HG02938 (cell line): Measurements from ENCODE around the gene ADAMTS17.

Experiments used
- ATAC-seq: cut with Tn5 transposase; IDR thresholded peaks from one replicate; pipeline ENCODE4 v1.9.1; 2021; ENCODE audit warnings: mild to moderate bottlenecking, moderate library complexity; ENCODE audit not compliant: unreplicated experiment

ADAMTS17 gene

DNA sequence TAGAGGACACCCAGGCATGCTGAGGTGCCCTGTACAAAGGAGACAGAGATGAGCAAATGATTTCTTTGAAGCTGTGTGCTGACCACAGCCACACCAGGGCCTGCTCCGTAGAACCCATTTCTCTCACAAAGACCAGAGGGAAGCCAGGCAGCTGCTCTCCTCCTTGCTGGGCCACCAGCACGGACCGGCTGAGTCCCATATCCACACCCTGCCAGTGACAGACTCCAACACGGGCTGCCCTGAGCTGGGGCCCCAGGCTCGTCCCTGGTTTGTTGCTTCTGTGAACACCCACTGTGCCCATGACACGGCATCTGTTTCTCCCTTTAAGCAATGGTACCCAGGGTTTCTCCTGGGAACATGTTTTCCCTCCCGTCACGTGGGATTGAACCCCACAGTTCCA is 284.5 kb downstream of the ADAMTS17 start:
- no peak for ATAC-seq

DNA sequence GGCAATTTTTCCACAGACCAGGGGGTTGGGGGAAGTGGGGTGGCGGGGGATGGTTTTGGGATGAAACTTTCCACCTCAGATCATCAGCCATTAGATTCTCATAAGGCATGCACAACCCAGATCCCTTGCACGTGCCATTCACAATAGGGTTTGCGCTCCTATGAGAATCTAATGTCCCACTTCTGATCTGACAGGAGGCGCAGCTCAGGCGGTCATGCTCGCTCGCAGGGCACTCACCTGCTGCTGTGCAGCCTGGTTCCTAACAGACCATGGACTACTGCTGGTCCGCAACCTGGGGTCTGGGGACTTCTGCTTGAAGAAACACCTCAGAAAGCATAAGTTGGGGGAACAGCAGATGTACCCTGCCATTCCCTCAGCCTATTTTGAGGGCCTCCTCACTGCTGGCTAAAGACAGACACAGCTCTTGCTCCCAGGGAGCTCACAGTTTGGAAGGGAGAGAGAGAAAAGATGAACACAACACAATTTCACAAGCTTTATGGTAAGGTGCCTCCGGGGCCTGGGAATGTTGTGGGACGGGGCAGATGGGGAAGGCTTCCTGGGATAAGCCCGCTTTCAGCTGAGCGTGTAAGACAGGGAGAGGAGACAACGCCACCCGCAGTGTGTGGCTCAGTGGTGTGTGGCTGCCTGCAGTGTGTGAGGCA is 285.2 kb downstream of the ADAMTS17 start:
- ATAC-seq: no peak

DNA sequence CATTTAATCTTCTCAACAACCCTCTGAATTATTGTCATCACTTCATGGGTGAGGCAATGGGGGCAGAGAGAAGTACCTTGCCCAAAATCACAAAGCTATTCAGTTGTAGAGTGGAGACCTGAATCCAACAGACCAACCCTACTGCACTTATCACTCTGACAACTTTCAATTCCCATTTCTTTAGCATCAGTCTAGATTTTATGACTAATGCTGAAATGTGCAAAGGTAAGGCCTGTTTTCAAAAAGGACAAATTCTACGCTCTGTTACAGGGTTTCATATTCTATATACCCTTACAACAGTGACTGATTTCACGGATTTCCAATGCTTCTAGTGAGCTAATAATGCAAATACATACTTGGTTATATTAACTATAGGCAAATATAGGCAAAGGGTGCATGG is 286.0 kb downstream of the ADAMTS17 start:
- no peak for ATAC-seq

DNA sequence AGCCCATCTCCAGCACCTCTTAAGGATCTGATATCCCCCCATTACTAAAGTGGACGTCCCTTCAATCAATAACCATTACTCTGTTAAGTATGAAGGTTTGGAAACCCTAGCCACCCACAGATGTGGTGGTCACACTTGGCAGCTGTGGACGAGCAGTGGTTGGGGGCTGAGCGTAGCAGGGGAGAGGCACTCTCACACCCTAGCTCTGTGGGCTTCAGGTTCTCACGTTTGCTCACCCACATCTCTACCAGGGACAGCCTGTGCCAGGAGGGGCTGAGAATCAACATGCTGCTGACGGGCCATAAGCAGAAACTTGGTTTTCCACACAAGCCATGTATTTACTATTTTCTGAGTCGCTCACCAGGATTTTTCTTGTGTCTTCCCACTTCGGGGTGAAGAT is 287.2 kb downstream of the ADAMTS17 start:
- no peak for ATAC-seq

DNA sequence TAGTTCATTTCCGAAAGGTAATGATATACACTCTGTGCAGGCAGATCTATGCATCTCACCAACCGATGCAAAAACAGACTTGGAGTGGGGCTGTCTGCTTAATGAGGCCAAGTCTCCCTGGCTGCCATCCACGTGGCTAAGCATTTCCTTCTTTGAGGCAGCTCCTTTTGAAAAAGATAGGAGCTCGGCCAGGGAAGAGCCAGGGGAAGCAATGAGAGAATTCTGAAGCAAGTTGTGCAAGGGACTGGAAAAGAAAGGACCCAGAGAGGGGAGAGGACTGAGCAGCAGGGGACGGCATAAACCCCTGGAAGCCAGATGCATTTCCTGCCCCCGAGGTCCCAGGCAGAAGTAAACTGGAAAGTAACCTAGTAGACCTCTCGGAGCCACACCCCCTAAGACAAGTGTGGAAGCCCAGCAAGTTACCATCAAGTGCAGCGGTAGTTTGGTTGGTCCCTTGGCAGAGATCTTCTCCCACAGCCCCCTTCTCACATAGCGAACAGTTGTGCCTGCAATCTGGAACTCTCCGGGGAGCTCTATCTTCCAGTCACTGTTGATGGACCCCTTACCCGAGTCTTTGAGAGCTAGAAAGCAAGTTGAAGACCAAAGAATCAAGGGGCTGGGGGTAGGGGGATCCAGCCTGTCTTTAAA is 288.2 kb downstream of the ADAMTS17 start:
- no peak for ATAC-seq

DNA sequence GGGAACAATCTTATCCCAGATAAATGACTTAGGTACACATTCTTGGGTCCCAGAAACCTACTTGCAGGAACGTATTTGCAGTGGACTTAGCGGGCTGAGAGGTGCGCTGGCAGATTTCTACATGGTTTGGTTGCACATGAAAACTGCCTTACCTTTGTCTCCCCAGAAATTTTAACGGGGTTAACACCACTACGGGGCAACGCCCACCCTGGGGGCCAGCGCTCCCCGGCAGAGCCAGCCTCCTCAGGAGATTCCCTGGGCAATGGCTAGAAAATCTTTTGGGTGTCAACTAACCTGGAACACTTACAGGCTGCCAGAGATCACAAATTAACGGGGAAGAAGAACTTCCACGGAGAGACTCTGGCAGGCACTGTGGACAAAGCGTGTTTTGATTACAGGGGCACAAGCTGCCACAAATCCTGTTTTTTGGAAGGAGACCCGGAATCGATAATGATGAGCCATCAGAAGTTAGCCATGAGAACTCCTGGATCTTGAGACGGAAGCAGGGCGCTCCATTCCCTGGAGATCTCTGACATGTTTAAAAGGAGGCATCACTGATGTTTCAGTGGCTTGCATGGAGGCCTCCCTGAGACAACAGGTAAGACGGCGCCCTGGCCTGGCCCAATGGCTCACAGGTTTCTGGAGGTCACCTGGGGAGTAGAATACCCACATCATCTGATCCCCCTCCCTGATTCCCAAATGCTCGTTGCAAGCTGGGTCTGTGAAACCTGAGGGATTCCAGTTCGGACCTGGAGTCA is 288.9 kb downstream of the ADAMTS17 start:
- no peak for ATAC-seq

DNA sequence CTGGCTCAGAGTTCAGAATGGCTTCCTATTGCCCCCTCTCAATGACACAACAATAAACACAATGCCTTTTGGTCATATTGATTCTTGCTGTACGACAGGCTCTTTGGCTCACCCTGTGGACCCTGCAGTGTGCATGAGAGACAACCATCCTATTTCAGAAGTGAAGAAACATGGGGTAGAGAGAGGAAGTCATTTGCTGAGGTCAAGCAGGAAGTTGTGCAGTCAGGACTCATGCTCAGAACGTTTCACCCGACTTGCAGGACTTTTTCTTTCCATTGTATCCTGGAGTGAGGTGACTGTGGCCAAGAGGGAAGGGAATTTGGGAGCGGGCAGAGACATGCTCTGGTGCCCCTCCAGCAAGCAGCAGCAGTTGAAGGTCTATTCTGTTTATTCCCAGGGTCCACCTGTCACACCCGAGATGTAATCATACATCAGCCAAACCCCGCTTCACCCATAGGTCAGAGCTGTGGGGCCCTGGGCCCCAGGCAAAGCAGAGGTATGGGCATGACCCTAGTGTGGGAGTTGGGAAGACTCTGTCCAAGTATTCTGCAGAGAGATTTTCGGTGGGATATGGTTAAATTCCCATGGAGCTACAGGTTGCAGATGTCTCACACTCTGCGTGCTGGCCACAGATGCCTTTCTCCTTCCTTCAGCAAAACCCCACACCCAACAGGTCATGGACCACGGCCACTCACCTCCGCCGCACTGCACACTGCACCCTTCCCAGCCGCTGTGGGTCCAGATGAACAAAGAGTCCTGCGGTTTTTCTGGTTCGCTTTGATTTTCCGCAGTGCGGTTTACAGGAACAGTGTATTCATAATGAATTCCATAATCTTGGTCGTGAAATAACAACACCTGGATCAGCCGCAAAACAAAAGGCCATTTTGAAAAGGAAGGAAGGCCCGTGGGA is 290.6 kb downstream of the ADAMTS17 start:
- no peak for ATAC-seq

DNA sequence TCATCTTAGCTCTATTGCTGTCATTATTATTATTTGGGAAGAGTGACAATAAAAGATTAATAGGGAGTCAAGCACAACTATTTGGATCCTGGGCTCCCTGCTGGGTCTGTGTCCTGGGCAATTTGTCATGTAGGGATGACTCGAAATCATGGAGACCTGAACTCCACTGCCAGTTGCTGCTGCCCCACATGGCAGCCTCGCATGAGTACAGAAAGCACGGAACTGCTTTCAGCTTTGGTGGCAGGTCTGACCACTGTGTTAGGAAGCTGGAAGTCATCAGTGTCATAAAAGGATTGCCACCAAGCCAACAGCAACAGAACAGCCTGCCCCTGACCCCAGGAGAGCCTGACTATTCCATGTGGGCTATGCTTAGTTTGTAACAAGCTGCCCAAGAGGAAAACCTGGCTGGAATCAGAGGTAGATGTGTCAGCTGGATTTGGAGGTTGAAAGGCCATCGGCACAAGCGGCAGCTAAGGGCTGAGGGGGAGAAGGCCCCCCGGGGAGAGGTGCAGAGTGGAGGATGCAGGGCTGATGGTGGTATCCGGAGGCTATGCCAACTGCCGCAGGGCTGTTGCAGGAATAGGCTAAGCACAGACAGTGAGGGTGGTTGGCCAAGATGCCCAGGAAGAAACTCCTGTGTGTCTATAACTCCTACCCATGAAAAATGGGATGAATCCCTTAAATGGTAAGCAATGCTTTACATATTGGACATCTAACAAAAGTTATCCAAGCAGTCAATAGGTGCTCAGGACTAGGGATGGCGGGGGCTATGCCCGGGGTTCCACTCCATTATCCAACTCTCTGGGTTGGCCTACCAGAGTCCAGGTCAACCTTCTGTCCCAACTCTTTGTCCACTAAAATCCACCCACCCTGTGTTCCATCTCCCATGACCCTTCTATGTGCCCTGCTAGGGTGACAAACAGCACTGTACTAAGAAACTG is 291.6 kb downstream of the ADAMTS17 start:
- ATAC-seq: no peak

DNA sequence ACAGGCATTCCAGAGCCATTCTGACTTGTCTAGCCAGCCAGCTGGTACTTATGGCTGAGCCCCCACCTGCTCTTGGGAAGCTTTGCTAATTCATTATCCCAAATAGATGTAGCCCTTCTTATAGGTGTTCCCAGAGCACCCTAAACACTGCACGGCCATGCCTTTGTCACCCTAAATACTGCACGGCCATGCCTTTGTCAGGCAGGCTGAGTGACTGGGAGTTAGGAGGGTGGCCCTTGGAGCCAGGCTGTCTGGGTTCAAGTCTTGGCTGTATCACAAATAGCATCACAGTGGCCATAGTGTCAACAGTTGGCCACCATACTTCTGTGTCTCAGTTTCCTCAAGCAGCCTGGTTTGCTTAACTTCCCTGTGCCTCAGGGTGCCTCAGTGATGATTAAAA is 292.3 kb downstream of the ADAMTS17 start:
- ATAC-seq: no peak

DNA sequence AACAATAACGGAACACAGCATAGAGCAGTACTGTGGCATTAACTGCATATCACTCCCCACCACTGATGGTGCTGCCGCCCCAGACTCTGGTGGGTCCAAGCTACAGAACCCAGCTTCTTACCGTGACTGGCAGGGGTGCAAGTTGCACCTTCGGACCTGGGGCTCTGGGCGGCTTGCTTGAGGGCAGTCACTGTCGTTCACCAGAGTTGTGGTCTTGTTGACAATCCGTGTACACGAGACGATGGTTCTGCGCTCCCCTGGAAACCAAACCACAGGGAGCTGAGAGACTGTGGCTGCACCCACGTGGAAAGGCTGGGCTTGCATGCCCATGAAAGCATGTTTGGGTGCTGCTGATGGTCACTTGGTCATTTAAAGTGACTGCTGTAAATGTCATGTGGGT is 293.0 kb downstream of the ADAMTS17 start:
- no peak for ATAC-seq

DNA sequence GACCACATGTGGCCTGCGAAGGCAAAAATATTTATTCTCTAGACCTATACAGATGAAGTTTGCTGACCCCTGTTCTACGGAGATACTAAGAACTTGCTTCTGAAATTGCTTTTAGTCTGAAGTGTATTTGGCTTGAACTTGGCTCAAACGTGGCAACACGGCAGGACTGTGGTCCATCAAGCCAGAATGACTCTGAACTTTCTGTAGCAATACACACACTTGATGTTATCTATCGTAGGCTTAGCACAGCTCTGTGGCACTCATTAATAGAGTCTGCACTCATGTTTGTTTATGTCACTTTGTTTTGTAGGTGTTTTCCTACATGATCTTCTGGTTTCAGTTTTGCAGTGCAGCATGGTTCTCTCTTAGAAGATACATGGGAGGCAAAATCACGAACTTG is 298.1 kb downstream of the ADAMTS17 start:
- no peak for ATAC-seq

DNA sequence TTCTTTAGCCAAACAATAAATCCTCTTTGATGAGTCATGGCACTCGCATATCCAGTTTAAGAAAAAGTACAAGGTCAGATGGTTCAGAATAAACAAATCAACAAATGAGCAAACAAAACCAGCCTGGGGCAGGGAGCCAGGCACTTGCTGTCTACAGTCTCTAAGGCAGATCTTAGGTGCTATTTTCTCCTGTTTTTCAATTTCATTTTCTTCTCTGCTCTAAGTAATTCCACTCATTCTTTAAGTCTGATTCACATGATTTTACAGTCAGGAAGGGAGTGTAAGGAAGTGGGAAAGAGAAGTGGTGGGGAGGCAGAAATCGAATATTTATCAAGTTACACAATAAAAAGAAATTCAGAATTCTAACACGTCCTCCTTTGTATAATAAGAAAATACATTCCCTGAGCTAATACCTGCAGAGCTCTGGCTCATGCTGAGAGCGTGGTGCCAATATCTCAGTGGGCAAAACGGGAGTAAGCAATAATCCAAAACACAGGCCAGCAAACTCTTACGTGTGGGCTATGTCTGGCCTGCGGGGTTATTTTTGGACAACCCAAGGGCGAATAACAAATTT is 298.6 kb downstream of the ADAMTS17 start:
- no peak for ATAC-seq

DNA sequence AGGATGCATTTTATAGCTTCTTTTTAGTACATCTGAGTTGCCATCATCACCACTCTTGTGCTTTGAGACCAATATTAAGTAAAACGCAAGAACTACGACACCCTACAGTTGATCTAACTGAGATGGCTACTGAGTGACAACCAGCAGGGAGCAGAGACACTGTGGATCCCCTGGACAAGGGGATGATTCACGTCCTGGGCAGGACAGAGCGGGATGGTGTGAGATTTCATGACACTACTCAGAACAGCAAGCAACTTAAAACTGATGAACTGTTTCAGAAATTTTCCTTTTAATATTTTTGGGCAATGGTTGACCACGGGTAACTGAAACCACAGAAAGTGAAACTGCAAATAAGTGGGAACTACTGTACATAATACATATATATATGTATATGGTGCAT is 299.2 kb downstream of the ADAMTS17 start:
- no peak for ATAC-seq

DNA sequence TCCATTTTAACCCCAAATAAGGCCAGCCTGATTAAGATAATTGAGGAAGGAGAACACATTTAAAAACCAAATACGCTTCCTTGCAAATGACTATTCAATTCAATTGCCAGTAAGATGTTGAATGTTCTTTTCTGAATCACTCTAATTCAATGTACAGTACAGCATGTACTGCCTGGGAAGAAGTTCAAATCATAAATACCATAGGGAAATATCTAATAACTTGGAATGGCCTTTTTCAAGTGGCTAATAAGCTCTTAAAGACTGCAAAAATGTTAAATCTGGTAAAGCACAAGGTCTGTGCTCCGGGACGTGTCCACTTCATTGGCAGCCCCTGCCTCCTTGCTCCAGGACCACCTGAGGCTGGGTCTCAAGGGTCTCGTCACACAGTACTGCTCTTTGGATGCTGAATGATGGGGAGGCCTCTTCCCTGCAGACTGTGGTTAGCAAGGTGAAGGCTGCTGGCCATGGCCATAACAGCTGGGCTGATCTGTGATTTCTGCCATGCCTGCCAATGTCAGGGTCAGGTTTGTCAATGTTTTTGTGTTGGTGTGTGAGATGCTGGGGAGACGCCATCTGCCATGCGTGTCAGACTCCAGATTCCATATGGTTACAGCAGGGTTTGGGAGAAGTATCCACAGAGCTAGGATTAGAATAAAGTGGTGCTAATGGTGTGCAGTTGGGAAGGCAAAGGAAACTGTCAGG is 300.5 kb downstream of the ADAMTS17 start:
- no peak for ATAC-seq

DNA sequence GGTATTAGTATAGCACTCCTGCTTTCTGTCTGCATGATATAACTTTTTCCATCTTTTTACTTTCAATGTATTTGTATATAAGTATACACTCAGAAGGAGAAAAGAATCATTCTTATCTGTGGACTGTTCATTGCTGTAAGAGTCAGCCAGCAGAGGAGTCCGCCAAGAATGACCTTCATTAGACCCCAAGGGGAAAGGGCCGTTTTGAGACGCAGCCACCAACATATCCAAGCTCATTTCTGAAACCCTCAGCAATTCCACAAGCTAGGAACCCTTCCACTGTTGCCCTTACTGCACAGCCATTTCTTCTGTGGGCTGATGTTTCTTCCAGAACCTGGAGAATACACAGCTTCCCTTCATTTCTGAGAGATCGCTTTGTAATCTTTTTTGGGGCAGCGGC is 301.8 kb downstream of the ADAMTS17 start:
- ATAC-seq: no peak

DNA sequence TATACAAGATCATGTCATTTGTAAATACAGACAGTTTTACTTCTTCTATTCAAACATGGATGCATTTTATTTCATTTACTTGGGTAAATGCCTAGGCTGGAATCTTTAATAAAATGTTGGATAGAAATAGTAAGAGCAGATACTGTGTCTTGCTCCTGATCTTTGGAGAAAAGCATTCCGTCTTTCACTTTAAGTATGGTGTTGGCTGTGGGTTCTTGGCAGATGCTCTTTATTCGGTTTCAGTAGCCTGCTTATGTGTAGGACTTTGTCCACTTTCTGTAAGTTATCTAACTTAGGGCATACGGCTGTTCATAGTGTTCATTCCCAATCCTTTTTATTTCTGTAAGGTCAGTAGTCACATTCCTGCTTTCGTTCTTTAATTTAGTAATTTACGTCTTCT is 303.0 kb downstream of the ADAMTS17 start:
- ATAC-seq: no peak

DNA sequence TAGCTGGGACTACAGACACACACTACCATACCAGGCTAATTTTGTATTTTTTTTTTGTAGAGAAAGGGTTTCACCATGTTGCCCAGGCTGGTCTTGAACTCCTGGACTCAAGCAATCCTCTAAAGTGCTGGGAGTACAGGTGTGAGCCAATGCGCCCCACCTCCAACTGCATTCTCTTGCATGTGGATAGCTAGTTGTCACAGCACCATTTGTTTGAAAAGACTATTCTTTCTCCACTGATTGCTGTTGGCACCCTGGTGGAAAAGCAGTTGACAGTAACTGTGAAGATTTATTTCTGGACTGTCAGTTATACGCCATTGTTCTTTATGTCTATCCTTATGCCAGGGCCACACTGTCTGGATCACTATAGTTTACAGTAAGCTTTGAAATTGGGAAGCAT is 303.9 kb downstream of the ADAMTS17 start:
- no peak for ATAC-seq

DNA sequence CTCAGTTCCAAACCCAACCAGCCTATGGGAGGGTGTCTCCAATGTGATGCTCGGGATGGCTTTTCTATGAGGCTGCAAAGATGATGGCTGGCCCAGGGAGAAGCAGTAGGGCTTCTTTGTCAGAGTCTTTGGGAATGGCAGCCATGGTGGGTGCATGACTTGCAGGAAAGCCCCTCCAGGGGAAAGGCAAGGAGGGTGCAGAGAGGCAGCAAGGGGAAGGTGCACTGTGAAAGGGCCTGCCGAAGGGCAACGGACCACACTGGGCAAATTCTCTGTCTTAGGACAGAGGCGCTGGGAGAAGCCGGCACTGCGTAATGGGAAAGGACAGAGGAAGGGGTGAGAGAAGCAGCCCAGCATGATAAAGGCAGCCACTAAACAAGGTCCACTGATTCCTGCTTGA is 305.8 kb downstream of the ADAMTS17 start:
- no peak for ATAC-seq

DNA sequence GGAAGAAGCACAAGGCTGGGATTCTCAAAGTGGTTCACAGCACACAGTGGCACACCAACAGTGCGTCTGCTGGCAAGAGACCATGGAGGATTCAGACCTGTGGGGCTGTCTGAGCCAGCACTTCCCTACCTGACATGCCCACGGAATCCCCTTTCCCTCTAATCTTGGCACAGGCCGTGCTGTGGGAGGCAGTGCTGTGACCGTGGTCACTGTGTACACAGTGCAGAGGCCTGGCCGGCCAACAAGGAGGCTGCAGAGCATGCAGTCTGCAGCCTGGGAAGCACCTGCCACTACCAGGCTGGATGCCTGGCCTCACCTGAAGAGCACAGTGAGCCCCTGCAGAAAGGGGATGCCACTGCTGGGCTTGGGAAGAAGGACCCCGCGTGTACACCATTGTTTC is 307.6 kb downstream of the ADAMTS17 start:
- ATAC-seq: no peak
